Measurements from ENCODE around the gene FEZF1.
"Not testable (repeated sequence)": the region's sequence is repeated elsewhere in the genome, so short reads cannot be mapped to it uniquely, and the experiment has no call there.

FEZF1 gene

DNA sequence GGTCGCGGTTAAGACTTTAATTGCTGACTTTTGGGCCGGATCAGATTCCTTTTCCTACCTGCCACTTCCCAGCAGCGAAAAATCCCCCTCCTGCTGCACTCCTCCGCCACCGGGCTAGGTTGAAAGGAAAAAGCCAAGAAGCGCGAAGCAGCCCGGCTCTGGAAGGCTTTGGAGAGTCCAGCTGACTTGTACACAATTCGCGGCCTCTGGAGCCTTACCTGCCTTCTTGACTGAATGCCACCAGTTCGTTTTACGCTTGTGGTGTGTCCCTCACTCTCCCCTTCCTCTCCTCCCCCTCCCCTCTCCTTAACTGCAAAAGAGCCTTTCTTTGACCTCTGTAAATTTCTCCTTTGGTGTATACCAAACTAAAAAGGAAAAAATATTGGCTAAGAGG, 2.7 kb upstream of the FEZF1 start:
- DNase-seq (ENCODE audit: low spot score): no peak

- DNase-seq (ENCODE audit: low spot score): no peak
Measured at GRCh38 chr7:122306320-122307227, 2.0 kb upstream of the FEZF1 start.

DNA sequence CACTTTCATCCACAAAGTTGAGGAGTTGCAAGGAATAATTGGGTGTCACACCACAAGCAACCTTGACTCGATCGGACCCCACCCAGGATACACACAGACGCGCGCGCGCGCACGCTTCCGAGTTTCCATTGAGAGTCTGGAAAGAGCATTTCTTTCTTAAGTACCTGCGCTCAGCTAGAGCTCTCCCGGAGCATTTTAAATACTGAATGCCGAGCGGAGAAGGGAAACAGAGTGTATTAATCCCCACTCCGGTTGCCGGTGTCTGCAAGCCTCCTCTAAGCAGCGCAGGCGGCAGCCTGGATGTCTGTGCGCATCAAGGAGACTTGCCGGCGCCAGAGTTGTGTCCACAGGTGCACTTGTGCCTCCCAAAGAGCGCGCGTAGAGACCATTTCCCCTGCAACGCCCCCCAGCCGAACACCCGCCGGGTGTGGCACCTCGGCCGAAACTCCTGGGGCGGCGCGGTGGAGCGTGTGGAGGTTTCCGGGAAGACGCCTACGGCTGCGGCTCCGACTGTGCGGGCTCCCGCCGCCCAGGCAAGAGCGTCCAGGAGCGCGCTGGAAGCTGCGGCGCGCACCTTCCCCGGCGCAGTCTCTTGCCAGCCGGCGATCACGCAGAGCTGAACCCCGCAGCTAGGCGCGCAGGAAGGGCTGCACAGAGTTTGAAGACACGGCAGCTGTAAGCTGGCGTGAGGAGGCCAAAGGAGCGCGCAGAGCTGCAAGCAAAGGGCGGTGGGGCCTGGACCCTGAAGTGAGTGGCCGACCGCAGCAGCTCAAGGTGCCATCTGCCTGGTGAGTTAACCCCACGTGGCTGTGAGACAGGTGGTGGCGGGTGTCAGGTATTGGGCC, 1.1 kb upstream of the FEZF1 start:
- peak; percentile 39 for DNase-seq (ENCODE audit: low spot score)

GRCh38 chr7:122304996-122305421, 459 bp upstream of the FEZF1 start:
- DNase-seq (ENCODE audit: low spot score): no peak

GRCh38 chr7:122303531-122304318, 825 bp downstream of the FEZF1 start:
- no peak for DNase-seq (ENCODE audit: low spot score)

- no peak for DNase-seq (ENCODE audit: low spot score)
Measured at GRCh38 chr7:122302761-122303530, 1.6 kb downstream of the FEZF1 start.

GRCh38 chr7:122301858-122302760, 2.4 kb downstream of the FEZF1 start:
- no peak for DNase-seq (ENCODE audit: low spot score)

DNA sequence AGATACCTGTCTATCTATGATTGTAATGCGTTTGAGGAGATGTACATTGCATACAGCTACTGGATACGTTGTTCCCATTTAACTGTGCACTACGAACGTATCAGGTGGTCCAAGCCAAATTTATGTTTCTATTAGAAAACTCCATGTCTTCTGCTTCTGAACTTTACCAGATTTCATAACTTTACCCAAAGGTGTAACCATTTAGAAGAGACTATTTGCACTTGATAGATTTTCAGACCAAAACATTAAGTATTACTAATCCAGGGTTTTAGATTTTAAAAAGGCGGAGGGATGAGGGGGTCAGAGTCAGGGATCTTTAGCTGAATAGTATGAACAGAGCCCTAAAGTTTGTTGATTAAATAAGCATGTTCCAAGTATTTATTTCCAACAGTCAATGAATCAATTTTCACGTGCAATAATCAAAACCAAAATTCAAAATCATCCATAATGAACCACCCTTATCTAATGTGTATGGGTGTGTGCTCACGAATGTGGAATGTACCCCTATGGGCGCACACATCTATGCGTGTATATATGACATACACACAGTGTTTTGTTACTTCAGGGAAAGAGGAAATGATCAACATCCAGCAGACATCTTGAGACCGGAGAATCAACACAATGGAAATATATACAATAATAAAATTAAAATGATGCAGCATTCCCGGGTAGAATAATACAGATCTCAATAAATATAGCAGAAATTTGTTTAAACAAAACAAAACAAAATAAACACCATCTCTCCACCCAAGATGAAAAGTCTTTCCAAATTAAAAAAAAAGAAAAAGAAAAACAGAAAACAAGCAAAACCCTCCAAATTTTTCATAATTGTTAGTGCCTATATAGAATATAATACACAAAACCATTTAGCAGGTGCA, 3.4 kb downstream of the FEZF1 start:
- no peak for DNase-seq (ENCODE audit: low spot score)

- DNase-seq (ENCODE audit: low spot score): no peak
Measured at GRCh38 chr7:122300211-122300932, 4.2 kb downstream of the FEZF1 start.

- no peak for DNase-seq (ENCODE audit: low spot score)
Measured at GRCh38 chr7:122299624-122300210, 4.8 kb downstream of the FEZF1 start.

DNA sequence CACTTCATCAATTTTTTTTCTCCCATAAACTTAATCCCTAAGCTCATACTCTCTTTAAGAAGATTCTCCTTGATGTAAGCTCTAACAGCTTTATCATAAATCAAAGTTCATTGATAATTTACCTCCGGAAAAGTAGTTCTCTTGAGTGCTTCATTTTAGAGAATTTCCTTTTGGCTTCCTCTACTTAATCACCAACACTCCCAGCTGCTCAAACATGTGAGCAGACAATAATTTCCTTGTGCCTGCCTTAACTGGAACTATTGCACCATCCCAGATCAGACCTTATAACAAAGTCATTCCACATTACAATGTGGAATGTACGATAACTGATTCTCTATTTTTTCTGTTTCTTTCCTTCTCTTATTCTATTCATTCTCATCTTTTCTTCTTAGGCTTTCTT, 5.9 kb downstream of the FEZF1 start:
- no peak for DNase-seq (ENCODE audit: low spot score)

GRCh38 chr7:122298131-122298530, 6.4 kb downstream of the FEZF1 start:
- no peak for DNase-seq (ENCODE audit: low spot score)

- DNase-seq (ENCODE audit: low spot score): no peak
Measured at GRCh38 chr7:122291189-122291588, 13.4 kb downstream of the FEZF1 start.

DNA sequence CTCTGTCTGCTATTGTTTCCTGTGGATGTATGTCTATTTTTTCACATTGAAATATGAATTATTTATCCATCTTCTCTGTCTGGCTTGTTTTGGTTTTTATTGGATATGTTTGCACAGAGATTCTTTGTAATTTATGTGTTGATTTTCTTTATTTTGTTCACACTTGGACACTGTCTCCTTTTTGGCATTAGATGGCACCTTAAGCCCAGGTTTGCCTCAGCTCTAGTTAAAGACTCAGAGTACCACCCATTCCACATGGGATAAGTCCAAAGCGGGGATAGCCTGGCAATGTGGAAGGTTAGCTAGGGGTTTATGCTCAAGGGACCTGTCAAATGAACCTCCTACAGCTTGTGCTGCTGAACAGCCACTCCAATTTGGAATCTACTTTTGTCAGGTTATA, 14.1 kb downstream of the FEZF1 start:
- DNase-seq (ENCODE audit: low spot score): no peak

- DNase-seq (ENCODE audit: low spot score): no peak
Measured at GRCh38 chr7:122289426-122289825, 15.1 kb downstream of the FEZF1 start.

DNA sequence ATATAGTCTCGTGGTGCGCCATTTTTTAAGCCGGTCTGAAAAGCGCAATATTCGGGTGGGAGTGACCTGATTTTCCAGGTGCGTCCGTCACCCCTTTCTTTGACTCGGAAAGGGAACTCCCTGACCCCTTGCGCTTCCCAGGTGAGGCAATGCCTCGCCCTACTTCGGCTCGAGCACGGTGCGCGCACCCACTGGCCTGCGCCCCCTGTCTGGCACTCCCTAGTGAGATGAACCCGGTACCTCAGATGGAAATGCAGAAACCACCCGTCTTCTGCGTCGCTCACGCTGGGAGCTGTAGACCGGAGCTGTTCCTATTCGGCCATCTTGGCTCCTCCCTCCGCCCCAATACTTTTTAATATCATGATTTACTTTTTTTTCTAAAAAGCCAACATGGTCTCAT, 19.9 kb downstream of the FEZF1 start:
- not testable (repeated sequence) for DNase-seq (ENCODE audit: low spot score)

GRCh38 chr7:122273117-122273516, 31.4 kb downstream of the FEZF1 start:
- no peak for DNase-seq (ENCODE audit: low spot score)

DNA sequence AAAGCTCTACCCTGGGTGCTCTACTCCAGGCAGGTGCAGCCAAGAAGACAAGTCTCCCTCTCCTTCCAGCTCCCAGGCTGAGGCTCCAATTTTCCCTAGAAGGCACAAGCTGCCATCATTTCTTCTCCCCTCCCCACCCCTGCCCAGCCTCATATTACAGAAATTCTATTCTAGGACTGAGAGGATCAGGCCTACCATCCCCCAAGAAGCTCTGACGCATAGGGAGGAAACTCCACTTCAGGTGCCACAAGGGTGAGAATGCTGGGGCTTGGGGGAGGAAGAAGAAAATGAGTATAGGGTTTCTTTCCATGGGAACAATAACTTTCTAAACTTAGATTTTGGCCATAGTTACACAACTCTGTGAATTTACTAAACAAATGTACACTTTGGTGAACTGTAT, 35.3 kb downstream of the FEZF1 start:
- DNase-seq (ENCODE audit: low spot score): no peak
